ENCODE measurements around the gene TMEM163. TPM values are rescaled to one million over a fixed set of nuclear protein-coding genes. Genes with fewer than 3 reads are reported as not detected.
"Not testable (repeated sequence)": the region's sequence is repeated elsewhere in the genome, so short reads cannot be mapped to it uniquely, and the experiment has no call there.

Gene TMEM163
- polyA plus RNA-seq, 1 donor, result 0.39 TPM

- no peak for DNase-seq
- H3K4me3 ChIP-seq (ENCODE audit: low read length), result no peak overlapping the region
- no peaks in the 10 kb centered on the region for H3K4me1 ChIP-seq (ENCODE audit: control insufficient read depth, insufficient read depth, low read length)
- no CpG with 5 or more reads among the region's 1 CpG for WGBS (ENCODE audit: insufficient coverage, low lambda C conversion rate)
- H3K27ac ChIP-seq (ENCODE audit: low read length), result no peak overlapping the region
- no peaks in the 10 kb centered on the region for H3K27me3 ChIP-seq (ENCODE audit: control insufficient read depth, insufficient read depth, low read length)
- H3K36me3 ChIP-seq (ENCODE audit: control insufficient read depth, insufficient read depth, low read length), result no peaks in the 10 kb centered on the region
- no peaks in the 10 kb centered on the region for H3K9me3 ChIP-seq (ENCODE audit: control insufficient read depth, low read depth, low read length)
Observed at GRCh38 chr2:134567666-134568065, 151.1 kb downstream of the TMEM163 start.

GRCh38 chr2:134564955-134565354, 153.8 kb downstream of the TMEM163 start:
- H3K27me3 ChIP-seq (ENCODE audit: control insufficient read depth, insufficient read depth, low read length); H3K4me1 ChIP-seq (ENCODE audit: control insufficient read depth, insufficient read depth, low read length); H3K9me3 ChIP-seq (ENCODE audit: control insufficient read depth, low read depth, low read length); H3K27ac ChIP-seq (ENCODE audit: low read length); H3K36me3 ChIP-seq (ENCODE audit: control insufficient read depth, insufficient read depth, low read length); DNase-seq; H3K4me3 ChIP-seq (ENCODE audit: low read length): not testable (repeated sequence)
- WGBS (ENCODE audit: insufficient coverage, low lambda C conversion rate), result no CpG with 5 or more reads among the region's 5 CpGs

- no peak overlapping the region for H3K4me3 ChIP-seq (ENCODE audit: low read length)
- no peaks in the 10 kb centered on the region for H3K9me3 ChIP-seq (ENCODE audit: control insufficient read depth, low read depth, low read length)
- no CpG with 5 or more reads among the region's 3 CpGs for WGBS (ENCODE audit: insufficient coverage, low lambda C conversion rate)
- DNase-seq, result no peak
- no peaks in the 10 kb centered on the region for H3K27me3 ChIP-seq (ENCODE audit: control insufficient read depth, insufficient read depth, low read length)
- H3K36me3 ChIP-seq (ENCODE audit: control insufficient read depth, insufficient read depth, low read length), result no peaks in the 10 kb centered on the region
- no peaks in the 10 kb centered on the region for H3K4me1 ChIP-seq (ENCODE audit: control insufficient read depth, insufficient read depth, low read length)
- no peak overlapping the region for H3K27ac ChIP-seq (ENCODE audit: low read length)
Observed at GRCh38 chr2:134564549-134564948, 154.3 kb downstream of the TMEM163 start.

- Histone ChIP-seq H3K27me3 (ENCODE audit: control insufficient read depth, insufficient read depth, low read length) (peaks cover 4% of the 10 kb centered on the region), H3K27ac (ENCODE audit: low read length) (no peak overlapping the region), H3K4me3 (ENCODE audit: low read length) (no peak overlapping the region), H3K36me3 (ENCODE audit: control insufficient read depth, insufficient read depth, low read length) (no peaks in the 10 kb centered on the region), H3K9me3 (ENCODE audit: control insufficient read depth, low read depth, low read length) (no peaks in the 10 kb centered on the region), H3K4me1 (ENCODE audit: control insufficient read depth, insufficient read depth, low read length) (no peaks in the 10 kb centered on the region)
- WGBS (ENCODE audit: insufficient coverage, low lambda C conversion rate), result no CpG with 5 or more reads among the region's 5 CpGs
- DNase-seq, result peak in 1 of 2 donors; percentile 17
Observed at GRCh38 chr2:134558208-134558830, 160.5 kb downstream of the TMEM163 start.

GRCh38 chr2:134555411-134555810, 163.4 kb downstream of the TMEM163 start:
- Histone ChIP-seq H3K4me3 (ENCODE audit: low read length) (no peak overlapping the region), H3K27me3 (ENCODE audit: control insufficient read depth, insufficient read depth, low read length) (peaks cover 4% of the 10 kb centered on the region), H3K36me3 (ENCODE audit: control insufficient read depth, insufficient read depth, low read length) (no peaks in the 10 kb centered on the region), H3K27ac (ENCODE audit: low read length) (no peak overlapping the region), H3K9me3 (ENCODE audit: control insufficient read depth, low read depth, low read length) (no peaks in the 10 kb centered on the region), H3K4me1 (ENCODE audit: control insufficient read depth, insufficient read depth, low read length) (no peaks in the 10 kb centered on the region)
- DNase-seq, result no peak
- no CpG with 5 or more reads among the region's 6 CpGs for WGBS (ENCODE audit: insufficient coverage, low lambda C conversion rate)

- 100% methylated on average over 1 of the region's 7 CpGs for WGBS (ENCODE audit: insufficient coverage, low lambda C conversion rate)
- no peak overlapping the region for H3K27ac ChIP-seq (ENCODE audit: low read length)
- H3K27me3 ChIP-seq (ENCODE audit: control insufficient read depth, insufficient read depth, low read length), result peaks cover 4% of the 10 kb centered on the region
- no peak for DNase-seq
- H3K4me3 ChIP-seq (ENCODE audit: low read length), result no peak overlapping the region
- H3K9me3 ChIP-seq (ENCODE audit: control insufficient read depth, low read depth, low read length), result no peaks in the 10 kb centered on the region
- H3K4me1 ChIP-seq (ENCODE audit: control insufficient read depth, insufficient read depth, low read length), result no peaks in the 10 kb centered on the region
- no peaks in the 10 kb centered on the region for H3K36me3 ChIP-seq (ENCODE audit: control insufficient read depth, insufficient read depth, low read length)
Observed at GRCh38 chr2:134553657-134554056, 165.1 kb downstream of the TMEM163 start.

GRCh38 chr2:134550566-134551164, 168.1 kb downstream of the TMEM163 start:
- H3K9me3 ChIP-seq (ENCODE audit: control insufficient read depth, low read depth, low read length), result no peaks in the 10 kb centered on the region
- H3K27ac ChIP-seq (ENCODE audit: low read length), result no peak overlapping the region
- no peak overlapping the region for H3K4me3 ChIP-seq (ENCODE audit: low read length)
- DNase-seq, result no peak
- WGBS (ENCODE audit: insufficient coverage, low lambda C conversion rate), result no CpG with 5 or more reads among the region's 13 CpGs
- H3K27me3 ChIP-seq (ENCODE audit: control insufficient read depth, insufficient read depth, low read length), result no peaks in the 10 kb centered on the region
- H3K36me3 ChIP-seq (ENCODE audit: control insufficient read depth, insufficient read depth, low read length), result no peaks in the 10 kb centered on the region
- no peaks in the 10 kb centered on the region for H3K4me1 ChIP-seq (ENCODE audit: control insufficient read depth, insufficient read depth, low read length)

- no peak for DNase-seq
- Histone ChIP-seq H3K27ac (ENCODE audit: low read length) (no peak overlapping the region), H3K27me3 (ENCODE audit: control insufficient read depth, insufficient read depth, low read length) (no peaks in the 10 kb centered on the region), H3K9me3 (ENCODE audit: control insufficient read depth, low read depth, low read length) (no peaks in the 10 kb centered on the region), H3K36me3 (ENCODE audit: control insufficient read depth, insufficient read depth, low read length) (no peaks in the 10 kb centered on the region), H3K4me3 (ENCODE audit: low read length) (no peak overlapping the region), H3K4me1 (ENCODE audit: control insufficient read depth, insufficient read depth, low read length) (no peaks in the 10 kb centered on the region)
- WGBS (ENCODE audit: insufficient coverage, low lambda C conversion rate), result no CpG with 5 or more reads among the region's 3 CpGs
Observed at GRCh38 chr2:134549104-134549503, 169.7 kb downstream of the TMEM163 start.

GRCh38 chr2:134540990-134541389, 177.8 kb downstream of the TMEM163 start:
- H3K36me3 ChIP-seq (ENCODE audit: control insufficient read depth, insufficient read depth, low read length), result no peaks in the 10 kb centered on the region
- H3K4me3 ChIP-seq (ENCODE audit: low read length), result no peak overlapping the region
- no peak overlapping the region for H3K27ac ChIP-seq (ENCODE audit: low read length)
- no peaks in the 10 kb centered on the region for H3K9me3 ChIP-seq (ENCODE audit: control insufficient read depth, low read depth, low read length)
- H3K4me1 ChIP-seq (ENCODE audit: control insufficient read depth, insufficient read depth, low read length), result no peaks in the 10 kb centered on the region
- DNase-seq, result no peak
- no peaks in the 10 kb centered on the region for H3K27me3 ChIP-seq (ENCODE audit: control insufficient read depth, insufficient read depth, low read length)

GRCh38 chr2:134539981-134540380, 178.8 kb downstream of the TMEM163 start:
- no peaks in the 10 kb centered on the region for H3K27me3 ChIP-seq (ENCODE audit: control insufficient read depth, insufficient read depth, low read length)
- H3K27ac ChIP-seq (ENCODE audit: low read length), result no peak overlapping the region
- no peaks in the 10 kb centered on the region for H3K9me3 ChIP-seq (ENCODE audit: control insufficient read depth, low read depth, low read length)
- no peak for DNase-seq
- H3K4me1 ChIP-seq (ENCODE audit: control insufficient read depth, insufficient read depth, low read length), result no peaks in the 10 kb centered on the region
- WGBS (ENCODE audit: insufficient coverage, low lambda C conversion rate), result 80% methylated on average over 1 of the region's 5 CpGs
- H3K4me3 ChIP-seq (ENCODE audit: low read length), result no peak overlapping the region
- no peaks in the 10 kb centered on the region for H3K36me3 ChIP-seq (ENCODE audit: control insufficient read depth, insufficient read depth, low read length)

GRCh38 chr2:134537702-134538101, 181.1 kb downstream of the TMEM163 start:
- Histone ChIP-seq H3K4me3 (ENCODE audit: low read length) (no peak overlapping the region), H3K27me3 (ENCODE audit: control insufficient read depth, insufficient read depth, low read length) (no peaks in the 10 kb centered on the region), H3K27ac (ENCODE audit: low read length) (no peak overlapping the region), H3K4me1 (ENCODE audit: control insufficient read depth, insufficient read depth, low read length) (no peaks in the 10 kb centered on the region), H3K36me3 (ENCODE audit: control insufficient read depth, insufficient read depth, low read length) (no peaks in the 10 kb centered on the region), H3K9me3 (ENCODE audit: control insufficient read depth, low read depth, low read length) (no peaks in the 10 kb centered on the region)
- no peak for DNase-seq
- WGBS (ENCODE audit: insufficient coverage, low lambda C conversion rate), result no CpG with 5 or more reads among the region's 4 CpGs
